Prostate gland (tissue), 2 donors: ENCODE results near the gene PDE6G.

Source experiments
- POLR2A ChIP-seq: fragments of 450-650 bp; IDR thresholded peaks from one replicate; pipeline ENCODE4 v1.6.1; 2016; ENCODE audit warnings: antibody characterized with exemption, mild to moderate bottlenecking
- TF ChIP-seq, protein P1 (sequence below), 4 experiments: fragments of 200-600 bp in 2 of 4; fragments of 450-650 bp in 2 of 4; sonication (generic) in 2 of 4; IDR thresholded peaks; 1 replicate in 3 of 4; 2 replicates in 1 of 4; pipeline ENCODE4 v1.5.1; 2016 to 2019; ENCODE audit warnings: antibody characterized with exemption in 4 of 4, mild to moderate bottlenecking in 2 of 4, moderate library complexity in 2 of 4

DNA sequence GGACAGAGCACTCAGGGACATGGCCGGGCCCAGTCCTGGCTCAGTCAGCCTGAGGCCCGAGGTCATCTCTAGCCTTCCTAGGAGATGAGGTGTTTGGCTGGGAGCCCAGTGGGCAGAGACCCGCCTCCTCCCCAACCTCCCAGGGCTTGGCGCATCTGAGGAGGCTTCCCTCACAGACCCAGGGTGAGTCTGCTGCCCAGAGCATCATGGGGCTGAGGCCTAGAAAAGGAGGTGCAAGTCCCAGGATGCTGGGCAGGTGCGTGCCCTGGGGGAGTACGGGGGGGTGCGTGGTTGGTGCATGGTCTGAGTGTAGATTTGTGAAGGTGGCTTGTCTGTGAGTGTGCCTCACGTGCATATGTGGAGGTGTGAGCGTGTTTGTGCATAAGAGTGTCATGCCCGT is 4.7 kb downstream of the PDE6G start:
- no peak for TF ChIP-seq POLR2A
- TF ChIP-seq, protein P1, sequence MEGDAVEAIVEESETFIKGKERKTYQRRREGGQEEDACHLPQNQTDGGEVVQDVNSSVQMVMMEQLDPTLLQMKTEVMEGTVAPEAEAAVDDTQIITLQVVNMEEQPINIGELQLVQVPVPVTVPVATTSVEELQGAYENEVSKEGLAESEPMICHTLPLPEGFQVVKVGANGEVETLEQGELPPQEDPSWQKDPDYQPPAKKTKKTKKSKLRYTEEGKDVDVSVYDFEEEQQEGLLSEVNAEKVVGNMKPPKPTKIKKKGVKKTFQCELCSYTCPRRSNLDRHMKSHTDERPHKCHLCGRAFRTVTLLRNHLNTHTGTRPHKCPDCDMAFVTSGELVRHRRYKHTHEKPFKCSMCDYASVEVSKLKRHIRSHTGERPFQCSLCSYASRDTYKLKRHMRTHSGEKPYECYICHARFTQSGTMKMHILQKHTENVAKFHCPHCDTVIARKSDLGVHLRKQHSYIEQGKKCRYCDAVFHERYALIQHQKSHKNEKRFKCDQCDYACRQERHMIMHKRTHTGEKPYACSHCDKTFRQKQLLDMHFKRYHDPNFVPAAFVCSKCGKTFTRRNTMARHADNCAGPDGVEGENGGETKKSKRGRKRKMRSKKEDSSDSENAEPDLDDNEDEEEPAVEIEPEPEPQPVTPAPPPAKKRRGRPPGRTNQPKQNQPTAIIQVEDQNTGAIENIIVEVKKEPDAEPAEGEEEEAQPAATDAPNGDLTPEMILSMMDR (IDR thresholded peaks at IDR 0.05), result no peak
